ENCODE data around the gene PRKCA.

GRCh38 chr17:66292353-66292752, 10.1 kb upstream of the PRKCA start:
- no peak for TF ChIP-seq CTCF (IDR thresholded peaks at IDR 0.05)
- no peak for TF ChIP-seq POLR2A (IDR thresholded peaks at IDR 0.05)

All from gastroesophageal sphincter (tissue), 3 donors.